Osteocyte (in vitro differentiated cells): ENCODE results near the gene CNIH4. TPM values are rescaled to one million over a fixed set of nuclear protein-coding genes. Genes with fewer than 3 reads are reported as not detected.

ENCODE experiments used
- DNase-seq: peaks from one replicate; pipeline ENCODE4 v3.0.0; 2021; ENCODE audit warnings: mixed read lengths; ENCODE audit not compliant: unreplicated experiment; ENCODE audit errors: extremely low spot score
- H3K27ac Mint-ChIP-seq: one replicate; pipeline ENCODE4 v1.8.0; 2021; ENCODE audit warnings: mild to moderate bottlenecking, mixed read lengths; ENCODE audit not compliant: unreplicated experiment
- H3K27me3 Mint-ChIP-seq: one replicate; pipeline ENCODE4 v1.8.0; 2021; ENCODE audit warnings: mixed read lengths; ENCODE audit not compliant: unreplicated experiment
- H3K36me3 Mint-ChIP-seq: one replicate; pipeline ENCODE4 v1.8.0; 2021; ENCODE audit warnings: mixed read lengths; ENCODE audit not compliant: unreplicated experiment
- H3K4me1 Mint-ChIP-seq: one replicate; pipeline ENCODE4 v1.8.0; 2021; ENCODE audit warnings: mixed read lengths; ENCODE audit not compliant: unreplicated experiment
- H3K4me3 Mint-ChIP-seq: one replicate; pipeline ENCODE4 v1.8.0; 2021; ENCODE audit warnings: mild to moderate bottlenecking, moderate library complexity, mixed read lengths; ENCODE audit not compliant: unreplicated experiment
- H3K9me3 Mint-ChIP-seq: one replicate; pipeline ENCODE4 v1.8.0; 2021; ENCODE audit warnings: mixed read lengths; ENCODE audit not compliant: unreplicated experiment
- CTCF ChIP-seq: fragments of 200-600 bp; sonication (generic); IDR thresholded peaks from 2 replicates; pipeline ENCODE4 v1.5.0; 2021; ENCODE audit warnings: antibody characterized with exemption, mild to moderate bottlenecking, moderate library complexity
- total RNA-seq: library from RNA; stranded (reverse); gene quantifications from 2 replicates; pipeline ENCODE4 v1.2.1, GENCODE V29; 2021

CNIH4 gene
- total RNA-seq, 1 donor from 2014 or later: 54.8 TPM

GRCh38 chr1:224404916-224405603 lies 48.4 kb downstream of the CNIH4 start:
- Mint-ChIP-seq H3K4me3 (no peak overlapping the region), H3K36me3 (peaks cover 44% of the 10 kb centered on the region), H3K27ac (no peak overlapping the region), H3K27me3 (no peaks in the 10 kb centered on the region), H3K9me3 (no peaks in the 10 kb centered on the region), H3K4me1 (peaks cover 12% of the 10 kb centered on the region)
- no peak for DNase-seq
- TF ChIP-seq CTCF: no peak

- Mint-ChIP-seq H3K36me3 (peaks cover 47% of the 10 kb centered on the region), H3K27me3 (no peaks in the 10 kb centered on the region), H3K4me1 (peaks cover 12% of the 10 kb centered on the region), H3K4me3 (no peak overlapping the region), H3K27ac (no peak overlapping the region), H3K9me3 (no peaks in the 10 kb centered on the region)
- no peak for DNase-seq
- no peak for TF ChIP-seq CTCF
Observed at GRCh38 chr1:224405604-224405970, 48.9 kb downstream of the CNIH4 start.

GRCh38 chr1:224406216-224406615 lies 49.5 kb downstream of the CNIH4 start:
- Mint-ChIP-seq H3K4me3 (no peak overlapping the region), H3K9me3 (no peaks in the 10 kb centered on the region), H3K36me3 (peaks cover 44% of the 10 kb centered on the region), H3K27ac (no peak overlapping the region), H3K27me3 (no peaks in the 10 kb centered on the region), H3K4me1 (peaks cover 12% of the 10 kb centered on the region)
- no peak for TF ChIP-seq CTCF
- no peak for DNase-seq

GRCh38 chr1:224407571-224408293 lies 51.1 kb downstream of the CNIH4 start:
- H3K4me1 Mint-ChIP-seq: peaks cover 17% of the 10 kb centered on the region
- no peak for DNase-seq
- peaks cover 55% of the 10 kb centered on the region for H3K36me3 Mint-ChIP-seq
- no peak overlapping the region for H3K27ac Mint-ChIP-seq
- TF ChIP-seq CTCF: no peak
- H3K9me3 Mint-ChIP-seq: no peaks in the 10 kb centered on the region
- H3K27me3 Mint-ChIP-seq: no peaks in the 10 kb centered on the region
- no peak overlapping the region for H3K4me3 Mint-ChIP-seq

- Mint-ChIP-seq H3K36me3 (peaks cover 55% of the 10 kb centered on the region), H3K4me3 (no peak overlapping the region), H3K9me3 (no peaks in the 10 kb centered on the region), H3K27me3 (no peaks in the 10 kb centered on the region), H3K27ac (no peak overlapping the region), H3K4me1 (peaks cover 17% of the 10 kb centered on the region)
- no peak for DNase-seq
- TF ChIP-seq CTCF: no peak
Observed at GRCh38 chr1:224408294-224408590, 51.6 kb downstream of the CNIH4 start.
